Measurements from ENCODE around the gene CLEC18B.
"Not testable (repeated sequence)": the region's sequence is repeated elsewhere in the genome, so short reads cannot be mapped to it uniquely, and the experiment has no call there.

Gene CLEC18B

GRCh38 chr16:74443624-74444346 is 22.5 kb upstream of the CLEC18B start:
- DNase-seq (ENCODE audit: low spot score), result not testable (repeated sequence)

- DNase-seq (ENCODE audit: low spot score), result no peak
These were observed 18.4 kb upstream of the CLEC18B start for GRCh38 chr16:74439685-74440084.

- no peak for DNase-seq (ENCODE audit: low spot score)
These were observed 17.3 kb upstream of the CLEC18B start for GRCh38 chr16:74438492-74438979.

- DNase-seq (ENCODE audit: low spot score), result no peak
These were observed 10.2 kb upstream of the CLEC18B start for GRCh38 chr16:74431516-74431915.

- DNase-seq (ENCODE audit: low spot score), result peak; percentile 49
These were observed 8.9 kb upstream of the CLEC18B start for GRCh38 chr16:74430036-74430712.

GRCh38 chr16:74428493-74428892 is 7.2 kb upstream of the CLEC18B start:
- not testable (repeated sequence) for DNase-seq (ENCODE audit: low spot score)

- not testable (repeated sequence) for DNase-seq (ENCODE audit: low spot score)
These were observed 4.5 kb upstream of the CLEC18B start for GRCh38 chr16:74425751-74426150.

GRCh38 chr16:74423721-74424120 is 2.4 kb upstream of the CLEC18B start:
- not testable (repeated sequence) for DNase-seq (ENCODE audit: low spot score)

GRCh38 chr16:74422086-74422485 is 808 bp upstream of the CLEC18B start:
- DNase-seq (ENCODE audit: low spot score), result not testable (repeated sequence)

- not testable (repeated sequence) for DNase-seq (ENCODE audit: low spot score)
These were observed 156 bp upstream of the CLEC18B start for GRCh38 chr16:74421482-74421785.

- DNase-seq (ENCODE audit: low spot score), result not testable (repeated sequence)
These were observed 1.5 kb downstream of the CLEC18B start for GRCh38 chr16:74419811-74420210.

GRCh38 chr16:74417897-74418296 is 3.4 kb downstream of the CLEC18B start:
- not testable (repeated sequence) for DNase-seq (ENCODE audit: low spot score)

GRCh38 chr16:74413920-74414319 is 7.4 kb downstream of the CLEC18B start:
- DNase-seq (ENCODE audit: low spot score), result not testable (repeated sequence)

GRCh38 chr16:74413485-74413884 is 7.8 kb downstream of the CLEC18B start:
- DNase-seq (ENCODE audit: low spot score), result not testable (repeated sequence)

GRCh38 chr16:74412775-74413390 is 8.4 kb downstream of the CLEC18B start:
- DNase-seq (ENCODE audit: low spot score), result not testable (repeated sequence)

GRCh38 chr16:74412138-74412774 is 9.0 kb downstream of the CLEC18B start:
- DNase-seq (ENCODE audit: low spot score), result not testable (repeated sequence)

GRCh38 chr16:74410981-74411380 is 10.3 kb downstream of the CLEC18B start:
- DNase-seq (ENCODE audit: low spot score), result not testable (repeated sequence)

GRCh38 chr16:74410057-74410957 is 11.0 kb downstream of the CLEC18B start:
- not testable (repeated sequence) for DNase-seq (ENCODE audit: low spot score)

- not testable (repeated sequence) for DNase-seq (ENCODE audit: low spot score)
These were observed 11.9 kb downstream of the CLEC18B start for GRCh38 chr16:74409185-74409981.

- not testable (repeated sequence) for DNase-seq (ENCODE audit: low spot score)
These were observed 13.9 kb downstream of the CLEC18B start for GRCh38 chr16:74407362-74407705.

Data from hematopoietic multipotent progenitor cell treated with erythropoietin and hydrocortisone succinate and interleukin-3 and kit ligand, for 15 days (in vitro differentiated cells).